Caco-2 (cell line): ENCODE measurements around the gene EXOSC6. TPM values are rescaled to one million over a fixed set of nuclear protein-coding genes. Genes with fewer than 3 reads are reported as not detected.

ENCODE experiments used
- Bru-seq: library from RNA; stranded (reverse); fragments of 400-500 nt; gene quantifications from one replicate; lab custom pipeline; 2021; lab: Mats Ljungman, UMichigan
- BruChase-seq, 2 experiments: library from RNA; stranded (reverse); fragments of 400-500 nt; gene quantifications; one replicate each; lab custom pipeline; 2021; lab: Mats Ljungman, UMichigan
- BruUV-seq: library from RNA; stranded (reverse); fragments of 400-500 nt; replicated peaks from 2 replicates; lab custom pipeline; 2021; lab: Mats Ljungman, UMichigan
- CTCF ChIA-PET: fragments of 300-600 bp; sonication (Branson Sonifier 250); formaldehyde crosslinking; loops from one replicate; lab custom pipeline; 2022; ENCODE audit warnings: antibody characterized with exemption; lab: Charles Lee
- POLR2A ChIA-PET: fragments of 300-600 bp; sonication (Branson Sonifier 250); formaldehyde crosslinking; loops from one replicate; lab custom pipeline; 2022; ENCODE audit warnings: antibody characterized with exemption; lab: Charles Lee
- DNase-seq, 2 experiments: peaks; one replicate each; pipeline versions ENCODE4 v3.0.0 to v3.0.0-alpha.2; 2020 to 2022
- H3K27me3 ChIP-seq: replicated peaks from 2 replicates; pipeline ENCODE4 v1.6.0; 2011; ENCODE audit warnings: low read length; ENCODE audit not compliant: control insufficient read depth, insufficient read depth
- H3K36me3 ChIP-seq: 2 replicates; pipeline ENCODE4 v1.5.1; 2011; ENCODE audit warnings: low read length; ENCODE audit not compliant: control insufficient read depth, insufficient read depth
- H3K4me1 ChIP-seq: fragments of 250-450 bp; sonication (Bioruptor Pico); 2 replicates; pipeline ENCODE4 v1.5.1; 2020; ENCODE audit warnings: mild to moderate bottlenecking
- H3K4me3 ChIP-seq: 2 replicates; pipeline ENCODE4 v1.5.1; 2011; ENCODE audit warnings: low read depth, mild to moderate bottlenecking, control low read depth, low read length
- H3K9me3 ChIP-seq: fragments of 250-450 bp; sonication (Bioruptor Pico); 2 replicates; pipeline ENCODE4 v1.5.1; 2020; ENCODE audit warnings: mild to moderate bottlenecking, moderate library complexity
- H3K27ac Mint-ChIP-seq: one replicate; pipeline ENCODE4 v1.8.0; 2022; ENCODE audit warnings: mixed read lengths; ENCODE audit not compliant: unreplicated experiment
- H3K27me3 Mint-ChIP-seq: one replicate; pipeline ENCODE4 v1.8.0; 2022; ENCODE audit warnings: mixed read lengths; ENCODE audit not compliant: insufficient read depth, unreplicated experiment
- H3K36me3 Mint-ChIP-seq: one replicate; pipeline ENCODE4 v1.8.0; 2022; ENCODE audit warnings: mild to moderate bottlenecking, mixed read lengths; ENCODE audit not compliant: insufficient read depth, unreplicated experiment
- H3K4me1 Mint-ChIP-seq: one replicate; pipeline ENCODE4 v1.8.0; 2022; ENCODE audit warnings: low read depth, mixed read lengths; ENCODE audit not compliant: unreplicated experiment
- H3K4me3 Mint-ChIP-seq: one replicate; pipeline ENCODE4 v1.8.0; 2022; ENCODE audit warnings: mild to moderate bottlenecking, moderate library complexity, mixed read lengths; ENCODE audit not compliant: unreplicated experiment
- H3K9me3 Mint-ChIP-seq: one replicate; pipeline ENCODE4 v1.8.0; 2022; ENCODE audit warnings: mixed read lengths; ENCODE audit not compliant: unreplicated experiment
- intact Hi-C: fragments of 100-400 bp; cut with micrococcal nuclease; formaldehyde crosslinking; loops from one replicate; pipeline ENCODE4 v1.10.0; 2022; ENCODE audit not compliant: unreplicated experiment
- long read RNA-seq: library from polyadenylated mRNA; stranded (forward); transcript quantifications from one replicate; pipeline ENCODE4 v2.0.0, GENCODE V29; 2022
- total RNA-seq: library from RNA; stranded (reverse); gene quantifications from 2 replicates; pipeline ENCODE4 v1.2.3, GENCODE V29; 2022
- TF ChIP-seq, protein P1 (sequence below), 2 experiments: fragments of 200-600 bp in 1 of 2; IDR thresholded peaks; 1 replicate in 1 of 2; 2 replicates in 1 of 2; pipeline versions ENCODE4 v1.5.1 to v1.8.0; 2011 to 2022; ENCODE audit warnings: antibody characterized with exemption in 1 of 2, control low read depth in 1 of 2, inconsistent platforms in 1 of 2, low read depth in 1 of 2, low read length in 1 of 2, mild to moderate bottlenecking in 1 of 2, moderate library complexity in 1 of 2; ENCODE audit not compliant: insufficient read depth in 1 of 2, severe bottlenecking in 1 of 2, unreplicated experiment in 1 of 2

Gene EXOSC6
- total RNA-seq: 33.6 and 34.6 TPM in 2 replicates
- percentile 94 among the genes with signal in this experiment for Bru-seq, nascent RNA
- BruChase-seq, experiment 1, labeled RNA remaining after a 2-hour chase: percentile 99 among the genes with signal in this experiment
- percentile 98 among the genes with signal in this experiment for BruChase-seq, experiment 2, labeled RNA remaining after a 6-hour chase
- long read RNA-seq, full-length matches to known transcripts: 190 of 192 reads
- long read RNA-seq, partial matches to known transcripts: 0 of 192 reads
- long read RNA-seq, other reads (novel, unspliced or antisense): 2 of 192 reads

DNA sequence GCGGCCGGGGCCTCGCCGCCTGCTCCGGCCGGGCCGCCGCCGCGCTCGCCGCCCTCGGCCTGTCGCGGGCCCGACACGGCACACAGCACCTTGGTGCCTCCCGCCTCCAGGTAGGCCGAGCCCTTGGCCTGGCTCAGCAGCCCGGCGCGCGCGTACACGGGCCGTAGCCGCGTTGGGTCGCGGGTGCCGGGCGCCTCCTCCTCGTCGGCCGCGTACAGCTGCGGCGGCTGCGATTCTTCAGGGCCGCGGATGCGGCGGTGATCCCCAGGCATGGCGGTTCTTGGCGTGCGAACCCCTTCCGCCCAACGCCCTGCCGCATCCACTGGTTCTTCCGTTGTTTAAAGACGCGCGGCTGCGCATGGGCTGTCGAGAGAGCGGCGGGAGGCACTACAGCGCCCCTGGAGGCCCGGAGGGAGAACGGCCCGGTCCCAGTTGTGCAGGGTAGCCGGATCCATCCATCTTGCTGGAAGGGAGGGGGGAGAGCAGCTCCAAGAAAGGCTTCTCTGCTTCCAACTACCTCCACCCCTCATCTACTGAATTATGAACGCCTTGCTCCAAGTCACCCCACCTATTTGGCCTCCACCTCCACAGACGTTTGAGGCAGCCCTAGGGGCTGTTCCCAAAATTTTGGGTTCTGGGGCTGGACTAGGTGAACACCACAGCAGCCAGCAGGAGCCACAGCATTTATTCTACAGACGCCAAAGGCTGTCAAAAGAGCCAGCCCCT is at the start of gene EXOSC6:
Gene EXOSC6 (minus strand): TSS at position 312 of the 726 bp plus-strand sequence. CDS start 40 bp downstream, at position 272.
- H3K9me3 ChIP-seq: no peaks in the 10 kb centered on the region
- Mint-ChIP-seq H3K36me3 (peaks cover 86% of the 10 kb centered on the region), H3K9me3 (no peaks in the 10 kb centered on the region), H3K27ac (peak within 1 kb of the TSS; percentile 89), H3K27me3 (no peaks in the 10 kb centered on the region), H3K4me1 (no peaks in the 10 kb centered on the region), H3K4me3 (peak within 1 kb of the TSS; percentile 82)
- TF ChIP-seq, protein P1, sequence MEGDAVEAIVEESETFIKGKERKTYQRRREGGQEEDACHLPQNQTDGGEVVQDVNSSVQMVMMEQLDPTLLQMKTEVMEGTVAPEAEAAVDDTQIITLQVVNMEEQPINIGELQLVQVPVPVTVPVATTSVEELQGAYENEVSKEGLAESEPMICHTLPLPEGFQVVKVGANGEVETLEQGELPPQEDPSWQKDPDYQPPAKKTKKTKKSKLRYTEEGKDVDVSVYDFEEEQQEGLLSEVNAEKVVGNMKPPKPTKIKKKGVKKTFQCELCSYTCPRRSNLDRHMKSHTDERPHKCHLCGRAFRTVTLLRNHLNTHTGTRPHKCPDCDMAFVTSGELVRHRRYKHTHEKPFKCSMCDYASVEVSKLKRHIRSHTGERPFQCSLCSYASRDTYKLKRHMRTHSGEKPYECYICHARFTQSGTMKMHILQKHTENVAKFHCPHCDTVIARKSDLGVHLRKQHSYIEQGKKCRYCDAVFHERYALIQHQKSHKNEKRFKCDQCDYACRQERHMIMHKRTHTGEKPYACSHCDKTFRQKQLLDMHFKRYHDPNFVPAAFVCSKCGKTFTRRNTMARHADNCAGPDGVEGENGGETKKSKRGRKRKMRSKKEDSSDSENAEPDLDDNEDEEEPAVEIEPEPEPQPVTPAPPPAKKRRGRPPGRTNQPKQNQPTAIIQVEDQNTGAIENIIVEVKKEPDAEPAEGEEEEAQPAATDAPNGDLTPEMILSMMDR (IDR thresholded peaks at IDR 0.05; ENCODE audit: insufficient read depth in 1 of 2, low read depth in 1 of 2, low read length in 1 of 2, severe bottlenecking in 1 of 2, unreplicated experiment in 1 of 2): peak; percentile 97 to 98
- H3K4me3 ChIP-seq: peak within 1 kb of the TSS; percentile 99
- intact Hi-C loops: no loop called here
- H3K36me3 ChIP-seq: peaks cover 10% of the 10 kb centered on the region
- ChIA-PET CTCF (interaction anchor here (0.6 to 2.2 kb wide), 8 partner anchors 16 to 158 kb away, joined by 3 to 11 read pairs (median 4); partner anchors contain the start of genes AARS1 and DDX19A), POLR2A (interaction anchor here (1.2 kb wide), 1 partner anchor 38 kb away, joined by 3 read pairs; the partner anchor contains the start of gene AARS1)
- no TSS peak for BruUV-seq
- no peaks in the 10 kb centered on the region for H3K4me1 ChIP-seq
- peak; percentile 96 to 98 for DNase-seq
- H3K27me3 ChIP-seq: no peaks in the 10 kb centered on the region

- ChIA-PET CTCF (interaction anchor here (0.7 kb wide), 1 partner anchor 212 kb away, joined by 3 read pairs; no protein-coding TSS in a partner anchor), POLR2A (interaction anchor here (0.6 kb wide), 1 partner anchor 198 kb away, joined by 3 read pairs; no protein-coding TSS in a partner anchor)
- intact Hi-C loops: no loop called here
- Histone ChIP-seq H3K4me3 (no peak overlapping the region), H3K9me3 (peaks cover 8% of the 10 kb centered on the region), H3K4me1 (peaks cover 7% of the 10 kb centered on the region; the same call in 1 of the 2 replicates), H3K27me3 (no peaks in the 10 kb centered on the region), H3K36me3 (peaks cover 1% of the 10 kb centered on the region)
- BruUV-seq: no TSS peak
- DNase-seq: no peak
- peak overlapping the region; percentile 97 for H3K4me3 Mint-ChIP-seq
- peaks cover 55% of the 10 kb centered on the region for H3K36me3 Mint-ChIP-seq
- no peaks in the 10 kb centered on the region for H3K27me3 Mint-ChIP-seq
- H3K4me1 Mint-ChIP-seq: peaks cover 30% of the 10 kb centered on the region
- TF ChIP-seq, protein P1 (IDR thresholded peaks at IDR 0.05; ENCODE audit: insufficient read depth in 1 of 2, low read depth in 1 of 2, low read length in 1 of 2, severe bottlenecking in 1 of 2, unreplicated experiment in 1 of 2): no peak
- peaks cover 23% of the 10 kb centered on the region for H3K9me3 Mint-ChIP-seq
- peak overlapping the region; percentile 99 for H3K27ac Mint-ChIP-seq
Measured at GRCh38 chr16:70301121-70301520, 49.4 kb upstream of the EXOSC6 start.
